Endometrium (tissue), 2 donors: Measurements from ENCODE around the gene SH3RF3.

Experiments used
- FAIRE-seq: peaks from 2 replicates; lab custom pipeline; 2012; peaks lifted over from hg19 to GRCh38; lab: Jason Lieb, UNC
- donor health status: control.
- donor health status: control.

SH3RF3 gene

DNA sequence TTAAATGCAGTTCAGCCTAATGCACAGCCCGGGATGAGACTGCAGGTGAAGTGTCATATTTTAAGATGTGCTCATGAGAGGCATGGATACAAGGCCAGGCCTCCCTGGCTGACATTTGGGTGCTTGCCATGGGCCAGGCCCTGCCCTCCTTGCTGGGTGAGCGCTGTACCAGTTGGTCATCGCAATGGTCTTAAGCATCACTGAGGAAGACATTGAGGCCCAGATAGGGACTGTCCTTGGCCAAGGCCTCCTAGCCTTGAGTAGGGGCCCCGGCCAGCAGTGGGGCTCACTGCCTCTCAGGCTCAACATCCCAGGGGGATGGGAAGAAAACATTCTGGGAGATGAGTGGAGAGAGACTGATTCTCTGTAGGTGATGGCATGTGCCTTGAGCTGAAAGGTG lies 184.3 kb downstream of the SH3RF3 start:
- no peak for FAIRE-seq

DNA sequence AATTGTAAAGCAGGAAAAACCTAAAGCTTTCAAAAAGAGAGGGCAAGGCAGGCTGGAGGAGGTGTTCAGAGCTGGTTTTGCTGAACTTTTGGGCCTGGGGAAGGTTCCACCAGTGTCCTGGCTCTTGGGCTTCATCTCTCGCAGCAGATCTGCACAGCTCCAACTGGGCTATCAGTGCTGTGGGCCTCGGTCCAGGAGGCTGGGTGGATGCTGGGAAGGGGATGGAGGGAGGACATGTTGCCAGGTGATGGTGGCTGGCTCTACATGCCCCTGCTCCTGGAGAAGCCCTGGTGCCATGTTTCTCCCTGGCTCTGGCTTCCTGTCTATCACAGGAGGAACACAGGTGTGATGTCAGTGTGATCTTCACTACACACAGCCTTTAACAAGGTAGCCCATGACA lies 187.1 kb downstream of the SH3RF3 start:
- FAIRE-seq: no peak

DNA sequence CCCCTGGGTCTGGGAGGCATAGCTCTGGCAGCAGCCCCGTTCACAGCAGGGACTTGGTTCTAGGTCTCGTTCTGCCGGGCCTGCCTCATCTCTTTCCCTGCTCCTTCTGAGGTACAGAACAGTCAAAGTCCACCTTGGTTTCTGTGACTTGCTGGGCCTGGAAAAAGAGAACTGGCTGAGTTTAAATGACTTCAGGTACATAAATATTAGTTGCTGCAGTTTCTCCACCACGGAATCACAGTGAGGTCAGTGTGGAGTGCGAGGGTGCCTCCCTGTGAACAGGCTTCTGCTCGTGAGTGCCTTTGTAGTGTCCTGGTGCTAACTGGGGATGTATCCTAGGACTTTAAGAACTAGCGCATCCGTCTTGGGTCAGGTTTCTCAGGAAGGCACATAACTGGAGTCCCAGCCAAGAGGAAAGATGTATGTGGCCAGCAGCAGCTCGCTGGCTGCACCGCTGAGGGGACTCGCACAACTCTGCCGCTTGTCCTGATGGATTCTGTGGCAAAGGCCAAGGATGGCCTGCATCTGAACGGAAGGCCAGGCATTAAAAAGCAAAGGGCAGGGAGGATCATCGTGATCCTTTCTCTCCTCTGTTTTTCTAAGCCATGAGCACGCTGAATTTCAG lies 188.6 kb downstream of the SH3RF3 start:
- no peak for FAIRE-seq

DNA sequence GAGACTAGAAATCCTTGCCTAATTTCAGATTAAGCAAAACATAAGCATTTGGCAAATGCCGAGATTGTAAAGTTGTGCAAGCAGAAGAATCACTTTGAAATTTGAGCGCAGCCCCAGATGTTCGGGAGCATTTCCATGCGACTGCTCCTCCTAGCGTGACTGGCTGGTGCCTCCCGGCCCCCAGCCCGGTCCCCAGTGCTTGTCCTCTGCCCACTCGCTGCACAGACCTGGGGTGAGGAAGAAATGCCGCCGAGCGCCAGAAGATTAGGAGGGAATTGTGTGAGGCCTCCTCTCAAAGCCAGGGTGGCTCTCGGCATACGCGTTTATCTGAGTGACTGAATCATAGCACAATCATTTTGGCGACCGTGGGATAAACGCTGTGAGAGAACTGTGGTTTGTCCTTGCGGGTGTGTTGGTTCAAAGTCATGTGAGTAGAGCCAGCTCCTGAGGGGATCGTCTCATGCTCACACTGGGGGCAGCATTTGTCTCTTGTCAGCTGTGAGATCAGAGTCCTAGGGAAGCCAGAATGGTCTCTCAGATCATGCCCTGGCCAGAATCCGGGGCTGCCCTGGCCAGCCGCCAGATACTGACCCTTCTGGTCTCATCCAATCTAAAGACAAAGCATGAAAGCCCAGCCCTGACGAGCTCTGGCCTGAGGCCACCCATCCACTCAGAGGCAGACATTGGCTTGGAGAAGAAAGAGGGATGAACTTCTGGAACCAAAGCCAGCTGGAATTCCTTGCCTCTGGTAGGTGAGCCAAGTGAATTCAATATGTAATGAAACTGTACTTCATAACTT lies 189.3 kb downstream of the SH3RF3 start:
- peak; percentile 76 for FAIRE-seq

DNA sequence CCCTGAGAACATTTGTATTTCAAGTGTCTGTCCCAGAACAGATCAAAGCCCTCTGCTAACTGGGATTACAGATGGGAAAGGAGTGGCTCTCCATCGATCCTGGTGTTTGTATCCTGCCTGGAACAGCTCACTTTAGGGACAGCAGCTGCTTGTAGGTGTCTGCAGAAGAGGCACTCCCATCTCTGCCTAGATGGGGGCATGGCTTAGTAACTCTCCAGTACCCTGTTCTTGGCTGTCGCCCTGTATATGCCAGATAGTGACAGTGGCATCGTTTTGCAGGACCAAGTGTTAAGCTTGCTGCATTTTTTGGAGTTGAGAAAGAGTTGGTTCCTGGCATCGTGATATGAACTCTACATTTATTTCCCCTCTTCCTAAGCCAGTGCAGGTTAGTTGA lies 189.9 kb downstream of the SH3RF3 start:
- FAIRE-seq: no peak

DNA sequence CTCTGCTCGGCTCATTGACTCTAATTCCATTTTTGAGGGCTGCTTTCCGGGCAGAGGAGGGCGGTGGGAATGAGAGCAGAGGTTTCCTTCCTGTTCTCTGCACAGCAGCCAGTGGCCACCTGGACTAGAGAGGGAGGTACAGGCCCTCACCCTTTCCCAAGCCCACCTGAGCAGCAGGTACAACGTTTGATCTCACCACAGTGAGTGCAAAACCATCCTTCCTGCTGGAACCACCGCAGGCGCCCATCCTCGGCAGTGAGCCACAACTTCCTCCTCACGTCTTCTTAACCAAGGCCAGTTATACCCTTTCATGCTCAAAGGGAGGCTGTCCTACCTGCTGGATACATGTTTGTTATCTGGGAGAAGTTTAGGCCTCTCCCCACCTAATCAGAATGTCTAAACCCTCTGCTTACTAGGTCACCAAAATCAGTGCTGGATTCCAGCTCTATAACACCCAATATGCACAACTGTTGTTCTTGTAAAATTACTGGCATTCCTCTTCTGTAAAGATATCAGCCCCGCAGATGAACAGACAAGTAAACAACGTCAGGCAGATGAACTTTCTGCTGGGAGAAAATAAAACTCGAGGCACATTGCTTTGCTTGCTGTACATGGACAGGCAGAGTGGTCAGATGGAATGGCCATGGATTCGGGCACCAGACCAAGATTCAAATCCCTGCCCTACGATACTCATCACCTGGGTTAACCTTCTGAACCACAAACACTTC lies 191.4 kb downstream of the SH3RF3 start:
- no peak for FAIRE-seq

DNA sequence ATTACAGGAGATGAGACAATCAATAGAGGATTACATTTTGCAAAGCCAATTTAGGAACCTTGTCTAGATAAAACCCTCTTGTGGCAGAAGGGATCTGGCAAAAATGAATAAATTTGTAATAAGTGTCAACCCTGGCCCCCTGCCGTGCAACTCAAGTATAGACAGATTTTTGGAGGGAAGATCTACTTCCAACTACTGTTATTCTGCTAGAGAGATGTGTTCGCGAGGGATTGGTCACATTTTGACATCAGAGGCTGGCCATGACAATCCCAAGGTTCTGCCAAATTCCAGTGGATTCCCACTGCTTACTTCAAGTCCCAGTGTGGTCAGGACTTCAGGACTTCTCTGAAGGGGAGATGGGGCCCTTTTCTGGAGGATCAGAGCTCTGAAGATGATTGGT lies 192.6 kb downstream of the SH3RF3 start:
- FAIRE-seq: no peak

DNA sequence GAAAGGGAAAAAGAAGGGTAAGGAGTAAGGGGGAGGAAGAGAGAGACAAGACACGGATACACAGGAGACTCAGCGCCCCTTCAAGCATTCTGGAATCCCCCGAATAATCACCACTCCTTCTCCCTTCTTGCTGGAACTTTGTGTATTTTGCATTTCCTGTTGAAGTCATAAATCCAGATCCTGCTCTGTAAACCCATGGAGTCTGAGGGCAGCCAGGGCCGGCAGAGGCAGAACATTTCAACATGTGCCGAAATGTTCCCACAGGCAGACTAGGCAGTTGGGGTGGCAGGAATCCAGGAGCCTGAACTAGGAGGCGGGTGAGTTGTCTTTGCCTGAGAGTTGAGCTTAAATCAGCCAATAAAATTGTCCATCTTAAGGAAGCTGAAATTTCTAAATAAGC lies 193.1 kb downstream of the SH3RF3 start:
- peak; percentile 93 for FAIRE-seq

DNA sequence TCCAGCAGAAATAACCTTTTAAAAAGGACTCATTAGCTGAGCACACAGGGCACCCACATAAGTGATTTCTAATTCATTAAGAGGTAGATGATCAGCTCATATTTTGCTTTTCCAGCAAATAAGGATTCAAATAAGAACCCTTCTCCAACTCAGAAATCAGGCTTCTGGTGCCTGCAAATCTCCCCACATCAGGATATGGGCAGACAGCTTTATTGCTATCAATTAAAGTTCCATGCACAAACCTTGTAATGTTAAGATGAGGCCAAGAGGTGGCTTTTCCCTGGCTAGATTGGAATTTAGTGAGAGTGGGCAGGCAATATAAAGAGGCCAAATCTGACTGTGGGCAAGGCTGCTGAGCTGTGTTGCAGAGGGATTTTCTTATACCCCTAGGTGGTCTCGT lies 193.6 kb downstream of the SH3RF3 start:
- no peak for FAIRE-seq

DNA sequence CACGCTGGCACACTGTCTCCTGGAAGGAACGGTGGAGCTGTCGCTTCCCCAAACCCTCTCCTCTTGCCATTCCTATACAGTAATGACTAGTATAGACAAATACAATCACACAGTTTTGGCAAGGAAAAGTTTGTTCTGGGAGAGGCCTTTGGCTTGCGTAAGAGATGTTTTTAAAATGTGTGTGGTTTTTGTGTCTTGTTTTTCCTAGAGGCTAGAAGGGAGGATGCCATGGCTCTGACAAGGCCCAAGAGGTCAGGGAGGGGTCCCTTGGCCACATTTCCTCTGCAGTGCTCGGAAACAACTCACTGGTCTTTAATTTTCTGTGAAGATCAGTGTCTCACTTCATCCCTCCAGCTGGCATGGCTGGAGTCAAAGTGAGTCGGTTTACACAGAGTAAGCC lies 195.9 kb downstream of the SH3RF3 start:
- FAIRE-seq: peak; percentile 58

DNA sequence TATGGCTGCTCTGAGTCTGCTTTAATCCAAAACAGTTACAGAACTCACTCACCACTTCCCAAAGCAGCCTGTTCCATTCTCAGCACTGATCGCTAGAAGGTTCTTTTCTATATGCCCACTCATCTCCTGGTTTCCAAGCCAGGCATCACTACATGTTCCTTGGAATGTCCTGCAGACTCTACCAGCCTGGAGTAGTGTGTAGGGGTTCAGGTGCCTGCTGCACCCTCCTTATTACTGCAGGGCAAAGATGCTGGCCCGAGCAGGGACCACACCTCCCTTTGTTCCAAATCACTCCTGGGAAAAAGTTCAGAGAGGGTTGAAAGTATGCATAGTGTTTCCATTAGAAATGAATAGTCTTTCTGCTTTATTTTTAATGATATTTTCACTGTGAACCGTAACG lies 196.6 kb downstream of the SH3RF3 start:
- FAIRE-seq: no peak

DNA sequence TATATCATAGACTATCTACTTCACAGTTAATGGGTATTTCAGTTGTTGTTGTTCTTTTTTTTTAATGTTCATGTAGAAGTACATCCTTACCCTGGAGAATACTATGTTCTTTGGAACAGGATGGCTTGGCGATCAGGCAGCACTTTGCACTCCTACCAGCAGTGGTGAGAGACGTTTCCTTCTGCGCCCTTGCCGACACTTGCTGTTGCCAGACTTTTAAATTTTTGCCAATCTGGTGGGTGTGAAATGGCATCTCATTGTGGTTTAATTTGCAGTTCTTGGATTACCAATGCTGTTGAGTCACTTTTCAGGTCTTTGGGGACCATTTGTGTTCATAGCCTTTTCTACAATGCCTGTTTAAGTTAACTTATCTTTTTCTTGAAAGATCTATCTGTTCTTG lies 197.3 kb downstream of the SH3RF3 start:
- FAIRE-seq: no peak

DNA sequence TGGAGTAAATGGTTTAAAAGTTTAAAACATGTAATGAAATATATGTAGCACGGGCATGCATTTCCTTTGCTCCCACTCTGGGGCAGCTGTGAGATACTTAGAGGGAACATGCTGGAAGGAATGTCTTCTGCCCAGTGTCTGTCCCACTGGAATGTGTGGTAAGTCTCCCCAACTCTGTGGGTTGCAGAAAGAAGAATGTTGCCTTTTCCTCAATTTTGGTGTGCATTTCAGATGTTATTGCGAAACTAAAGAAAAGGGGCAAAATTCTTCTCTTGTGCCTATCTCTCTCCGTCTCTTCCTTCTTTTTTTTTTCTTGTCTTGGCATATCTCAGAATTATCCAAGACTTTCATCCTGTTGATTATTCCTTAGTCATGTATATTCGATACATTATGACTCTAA lies 201.1 kb downstream of the SH3RF3 start:
- FAIRE-seq: no peak

DNA sequence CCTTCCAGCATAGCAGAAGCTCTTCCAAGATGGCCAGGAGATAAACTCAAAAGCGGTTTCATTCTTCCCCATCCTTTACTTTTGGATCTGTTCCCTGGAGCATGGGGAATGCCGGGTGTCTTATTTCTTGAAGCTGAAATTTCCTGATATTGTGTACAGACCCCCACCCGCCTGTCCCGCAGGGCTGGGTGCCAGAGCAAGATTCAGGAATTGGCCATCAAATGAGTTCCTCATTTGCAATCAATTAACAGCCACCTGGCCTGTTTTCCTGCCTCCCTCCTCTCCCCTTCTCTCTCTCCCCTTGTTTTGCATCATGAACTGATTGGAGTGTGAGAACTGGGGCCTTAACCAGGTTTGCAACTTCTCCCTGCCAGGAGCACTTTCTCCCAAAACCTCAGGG lies 202.1 kb downstream of the SH3RF3 start:
- FAIRE-seq: no peak

DNA sequence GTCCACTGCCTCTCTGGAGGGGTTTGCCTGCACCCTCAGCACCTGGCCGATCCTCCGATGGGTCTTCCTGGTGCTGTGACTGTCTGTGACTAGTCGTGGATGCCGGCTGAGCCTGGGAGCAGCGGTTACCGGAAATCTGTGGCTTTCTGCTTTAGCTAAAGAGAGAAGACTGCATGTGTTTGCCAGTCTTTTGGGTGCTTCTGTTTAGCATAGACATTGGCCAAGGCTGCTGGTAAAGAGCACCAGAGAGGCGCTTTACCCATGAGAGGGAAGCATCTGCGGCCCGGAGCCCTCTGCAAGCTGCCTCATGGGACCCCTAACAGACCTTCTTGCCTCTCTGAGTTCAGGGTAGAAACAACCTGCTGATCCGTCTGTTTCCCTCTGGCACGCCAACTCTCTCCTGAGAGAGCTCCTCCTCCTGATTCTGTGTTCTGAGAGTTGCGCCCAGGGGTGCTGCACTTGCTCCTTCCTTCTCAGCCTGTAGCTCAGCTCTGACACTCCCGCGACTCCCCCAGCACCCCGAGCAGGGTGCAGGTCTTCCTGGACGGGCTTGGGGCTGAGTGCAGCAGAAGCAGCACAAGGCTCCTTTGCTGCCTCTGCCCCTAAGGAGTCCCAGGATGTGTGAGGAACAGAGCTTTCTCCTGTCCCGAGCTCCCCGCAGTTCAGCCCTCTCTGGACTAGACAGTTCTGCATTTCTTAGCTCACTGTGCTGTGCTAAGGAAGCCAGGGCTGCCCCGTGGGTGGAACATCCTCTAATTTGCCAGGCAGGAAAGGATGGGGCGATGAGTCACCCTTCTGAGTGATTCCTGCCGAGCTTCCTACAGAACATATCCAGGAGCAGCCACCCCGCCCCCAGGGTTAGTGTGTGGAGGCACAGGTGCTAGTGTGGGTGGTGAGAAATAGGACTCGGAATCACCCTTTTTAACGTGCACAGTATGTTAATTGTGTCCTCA lies 203.2 kb downstream of the SH3RF3 start:
- no peak for FAIRE-seq

DNA sequence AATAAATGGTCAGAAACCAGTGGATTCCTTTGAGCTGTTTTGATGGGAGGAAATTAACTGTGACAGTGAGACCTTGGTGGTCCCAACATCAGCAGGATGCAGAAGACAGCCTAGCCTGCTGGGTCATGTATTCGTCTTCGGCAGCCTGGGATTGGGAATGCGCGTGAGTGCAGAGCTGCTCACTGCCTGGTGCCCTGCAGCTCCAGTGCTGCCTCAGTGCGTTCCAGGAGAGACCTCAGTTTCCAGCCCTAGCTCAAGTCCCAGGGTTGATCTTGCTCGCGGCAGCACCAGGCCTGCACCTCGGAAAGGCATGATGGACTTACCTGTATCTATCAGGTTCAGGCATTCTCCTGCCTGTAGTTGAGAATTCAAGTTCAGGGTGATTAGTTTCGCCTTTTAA lies 203.9 kb downstream of the SH3RF3 start:
- no peak for FAIRE-seq

DNA sequence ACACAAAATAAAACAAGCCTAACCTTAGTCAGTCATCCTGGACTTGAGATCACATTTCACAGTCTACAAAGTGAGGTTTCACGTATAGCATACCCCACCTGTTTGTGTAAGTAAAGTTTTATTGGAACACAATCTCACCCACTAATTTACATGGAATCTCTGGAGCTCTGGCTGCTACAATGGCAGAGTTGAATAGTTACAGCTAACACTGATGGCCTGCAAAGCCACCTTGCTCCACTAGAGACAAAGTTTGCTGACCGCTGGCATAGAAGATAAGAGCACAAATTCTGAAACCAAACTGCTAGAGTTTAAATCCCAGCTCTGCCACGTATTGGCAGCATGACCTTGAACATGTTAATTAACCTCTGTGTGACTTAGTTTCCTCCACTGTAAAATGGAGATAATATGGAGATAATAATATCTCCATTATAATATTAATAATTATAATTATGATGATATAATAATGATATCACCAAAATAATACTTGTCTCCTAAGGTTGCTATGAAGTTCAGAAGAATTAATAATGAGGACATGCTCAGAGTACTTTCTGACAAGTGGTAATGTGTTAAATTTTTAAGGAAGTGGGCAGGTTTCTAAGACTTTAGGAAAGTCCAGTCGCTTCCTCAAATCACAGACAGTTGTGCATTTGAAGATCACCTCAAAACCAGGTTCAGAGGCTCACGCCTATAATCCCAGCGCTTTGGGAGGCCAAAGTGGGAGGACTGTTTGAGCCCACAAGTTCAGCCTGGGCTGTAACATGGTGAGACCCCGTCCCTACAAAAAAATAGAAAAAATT lies 204.6 kb downstream of the SH3RF3 start:
- FAIRE-seq: no peak

DNA sequence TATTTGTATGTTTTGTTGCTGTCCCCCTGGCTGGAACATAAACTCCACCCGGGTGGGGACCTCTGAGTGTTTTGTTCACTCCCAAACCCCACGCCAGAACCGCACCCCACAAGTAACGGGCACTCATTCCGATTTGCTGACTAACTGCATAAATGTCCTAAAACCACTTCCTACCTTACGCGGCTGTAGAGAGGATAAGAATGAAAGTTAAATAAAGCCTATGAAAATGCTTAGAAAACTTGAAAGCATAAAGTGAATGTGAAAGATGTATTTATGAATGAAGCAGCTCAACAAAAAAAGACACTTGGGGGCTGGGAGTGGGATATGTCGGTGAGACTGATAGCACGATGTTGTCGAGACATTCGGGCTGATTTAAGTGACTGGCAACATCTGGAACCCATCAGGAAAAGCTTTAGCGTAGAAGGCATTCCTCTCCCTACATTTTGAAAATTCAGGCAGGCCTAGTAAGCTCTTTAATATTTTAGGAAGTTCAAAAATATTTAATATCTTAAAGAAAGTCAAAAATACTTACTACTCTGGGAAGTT lies 206.7 kb downstream of the SH3RF3 start:
- no peak for FAIRE-seq

DNA sequence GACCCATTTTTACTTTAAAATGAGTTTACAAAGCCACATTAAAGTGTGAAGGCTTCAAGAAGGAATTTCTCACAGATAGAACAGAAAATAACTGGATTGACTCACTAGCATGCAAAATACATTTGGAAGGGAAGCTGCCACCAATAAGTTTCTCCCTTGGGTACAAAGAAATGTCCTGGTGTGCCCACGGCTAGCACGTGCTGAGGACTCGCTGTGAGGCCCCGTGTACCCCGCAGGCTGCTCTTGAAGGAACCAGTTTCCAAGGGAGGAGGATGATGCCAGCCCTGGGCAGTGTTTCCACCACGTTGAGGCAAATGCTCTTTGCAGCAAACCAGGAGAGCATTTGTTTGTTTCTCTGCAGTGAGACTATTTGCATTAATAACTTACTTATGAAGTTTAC lies 207.3 kb downstream of the SH3RF3 start:
- FAIRE-seq: no peak

DNA sequence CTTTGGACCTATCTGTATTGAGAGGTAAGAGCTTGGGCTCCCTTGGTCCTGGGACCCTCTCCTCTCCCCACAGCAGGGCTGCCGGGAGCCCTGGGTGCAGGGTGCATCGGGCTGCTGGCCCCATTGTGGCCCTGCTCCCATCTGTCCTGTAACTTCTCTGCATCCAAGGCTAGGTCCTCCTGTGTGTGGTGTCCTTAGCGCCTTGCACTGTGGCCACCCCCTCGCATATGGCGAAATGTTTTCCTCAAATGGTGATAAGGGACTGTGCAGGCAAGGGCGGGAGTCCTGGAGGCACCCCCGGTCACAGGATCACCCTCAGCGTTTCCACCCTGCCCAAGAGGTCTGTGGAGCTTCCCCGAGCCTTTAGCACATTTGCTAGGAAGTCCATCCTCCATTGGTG lies 208.2 kb downstream of the SH3RF3 start:
- no peak for FAIRE-seq

DNA sequence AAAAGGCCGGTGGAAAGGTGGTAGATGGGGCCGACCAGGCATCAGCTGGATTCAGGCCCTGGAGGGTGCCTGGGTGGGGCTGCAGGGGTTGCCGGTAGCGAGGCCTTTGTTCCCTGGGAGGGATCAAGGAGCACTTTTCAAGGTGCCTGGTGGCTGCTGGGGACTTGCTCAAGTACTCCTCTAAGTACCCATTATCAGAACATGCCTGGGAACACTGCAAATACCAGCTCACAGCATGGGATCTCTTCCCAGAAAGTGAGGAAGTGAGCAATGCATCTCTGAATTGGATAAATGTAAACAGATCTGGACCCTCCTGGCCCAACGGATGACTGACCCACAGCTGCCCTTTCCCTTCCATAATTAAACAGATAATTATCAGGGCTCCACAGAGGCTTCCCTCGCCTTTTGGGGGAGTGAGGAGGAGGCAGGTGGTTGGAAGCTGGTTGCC lies 210.5 kb downstream of the SH3RF3 start:
- no peak for FAIRE-seq
